ENCODE measurements around the gene NRCAM.

The NRCAM gene

DNA sequence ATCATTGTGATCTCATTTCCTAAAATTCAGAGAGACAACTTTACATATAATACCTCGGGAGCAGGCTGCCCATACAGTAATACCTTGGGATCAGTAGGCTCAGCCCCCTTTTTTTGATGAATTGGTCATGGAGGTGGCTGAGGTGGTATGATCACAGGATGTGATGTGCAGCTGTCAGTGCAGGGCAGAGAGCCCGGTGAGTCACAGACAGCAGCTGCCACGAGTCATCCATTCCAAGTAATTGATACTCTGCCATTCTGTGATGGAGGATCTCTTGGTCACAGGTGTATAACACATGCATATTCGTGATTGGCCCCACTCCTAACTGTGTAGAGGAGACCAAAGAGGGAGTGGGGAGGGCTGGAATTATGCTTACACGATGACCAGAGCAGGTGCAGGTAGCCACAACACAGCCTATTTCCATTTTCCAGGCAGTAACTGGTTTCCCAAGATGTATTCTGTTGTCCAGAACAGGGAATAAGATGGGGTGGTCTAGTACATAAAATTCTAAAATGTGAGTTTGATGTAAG is 14.1 kb downstream of the NRCAM start:
- DNase-seq (ENCODE audit: low read depth), result no peak
- no peak for TF ChIP-seq CTCF (conservative IDR thresholded peaks at IDR 0.05; ENCODE audit: low read depth, low read length)
- H3K4me3 ChIP-seq (ENCODE audit: low read length), result no peak overlapping the region

DNA sequence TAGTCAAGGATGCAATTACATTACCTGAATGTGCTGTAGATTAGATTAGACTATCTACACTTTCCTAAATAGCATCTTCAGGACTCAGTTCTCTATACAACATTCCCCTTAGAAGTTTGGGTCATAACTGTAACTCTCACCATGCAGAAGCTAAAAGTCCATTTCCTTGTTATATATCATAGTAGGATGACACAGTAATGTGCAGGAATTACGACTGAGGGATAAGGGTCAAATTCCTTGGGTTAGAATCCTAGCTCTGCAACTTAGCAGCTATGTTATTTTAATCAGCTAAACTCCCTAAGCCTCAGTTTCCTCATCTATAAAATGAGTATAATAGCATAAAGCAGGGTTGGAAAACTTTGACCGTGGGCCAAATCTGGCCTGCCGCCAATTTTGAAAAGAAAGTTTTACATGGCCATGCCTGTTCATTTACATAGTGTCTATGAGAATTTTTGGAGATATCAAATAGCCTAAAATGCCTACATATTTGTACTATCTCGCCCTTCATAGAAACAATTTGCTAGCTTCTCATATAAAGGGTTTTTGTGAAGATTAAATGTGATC is 14.8 kb downstream of the NRCAM start:
- no peak for TF ChIP-seq CTCF (conservative IDR thresholded peaks at IDR 0.05; ENCODE audit: low read depth, low read length)
- no peak overlapping the region for H3K4me3 ChIP-seq (ENCODE audit: low read length)
- no peak for DNase-seq (ENCODE audit: low read depth)

DNA sequence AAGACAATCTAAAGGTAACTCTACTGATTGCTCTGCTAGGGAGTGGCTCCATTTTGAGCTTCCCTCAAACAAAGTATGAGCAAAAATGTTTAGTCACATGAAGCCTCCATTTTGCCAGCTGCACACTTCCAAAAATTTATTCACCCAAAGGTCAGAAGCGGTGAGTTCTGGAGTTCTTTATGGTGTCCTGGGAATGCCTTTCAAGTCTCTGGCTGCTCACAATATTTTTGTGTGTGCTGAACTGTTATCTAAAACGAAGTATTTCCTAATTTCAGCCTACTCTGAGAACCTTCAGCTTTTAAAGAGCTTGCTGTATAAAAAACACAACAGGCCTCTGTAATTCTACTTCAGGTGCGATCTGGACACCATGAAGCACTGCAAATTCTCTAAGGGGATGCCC is 15.6 kb downstream of the NRCAM start:
- no peak for DNase-seq (ENCODE audit: low read depth)
- no peak for TF ChIP-seq CTCF (conservative IDR thresholded peaks at IDR 0.05; ENCODE audit: low read depth, low read length)
- H3K4me3 ChIP-seq (ENCODE audit: low read length), result no peak overlapping the region

GRCh38 chr7:108436906-108437305 is 19.3 kb downstream of the NRCAM start:
- no peak for DNase-seq (ENCODE audit: low read depth)
- no peak for TF ChIP-seq CTCF (conservative IDR thresholded peaks at IDR 0.05; ENCODE audit: low read depth, low read length)
- H3K4me3 ChIP-seq (ENCODE audit: low read length), result no peak overlapping the region

GRCh38 chr7:108434010-108434409 is 22.2 kb downstream of the NRCAM start:
- no peak for DNase-seq (ENCODE audit: low read depth)
- no peak for TF ChIP-seq CTCF (conservative IDR thresholded peaks at IDR 0.05; ENCODE audit: low read depth, low read length)
- no peak overlapping the region for H3K4me3 ChIP-seq (ENCODE audit: low read length)

DNA sequence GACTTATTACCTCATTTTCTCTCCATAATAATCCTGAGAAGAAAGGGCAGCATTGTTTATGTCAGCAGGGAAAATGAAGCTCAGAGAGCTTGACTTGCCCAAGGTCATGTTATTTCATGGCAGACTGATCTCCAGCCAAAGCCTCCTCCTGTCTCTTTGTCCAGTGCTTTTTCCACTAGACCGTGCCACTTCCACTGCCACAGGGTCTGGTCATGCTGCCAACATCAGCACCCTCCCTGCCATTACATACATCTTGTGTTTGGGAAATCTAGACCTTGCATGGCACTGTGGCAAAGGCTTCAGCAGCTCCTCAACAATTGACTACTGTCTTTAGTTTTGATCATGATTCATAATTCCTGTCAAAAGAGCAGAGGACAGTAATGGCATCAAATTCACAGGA is 25.1 kb downstream of the NRCAM start:
- TF ChIP-seq CTCF (conservative IDR thresholded peaks at IDR 0.05; ENCODE audit: low read depth, low read length), result no peak
- H3K4me3 ChIP-seq (ENCODE audit: low read length), result no peak overlapping the region
- DNase-seq (ENCODE audit: low read depth), result no peak

- DNase-seq (ENCODE audit: low read depth), result no peak
- TF ChIP-seq CTCF (conservative IDR thresholded peaks at IDR 0.05; ENCODE audit: low read depth, low read length), result no peak
- no peak overlapping the region for H3K4me3 ChIP-seq (ENCODE audit: low read length)
Observed at GRCh38 chr7:108430664-108431063, 25.6 kb downstream of the NRCAM start.

All from retinal pigment epithelial cell (primary cell).